Stimulated activated CD8-positive, alpha-beta memory T cell treated with anti-CD3 and anti-CD28 coated beads, Interleukin-12 subunit alpha, Interleukin-12 subunit beta, amount 100 ng/mL, for 1 hour (primary cell): ENCODE measurements around the gene SEC63.
"Not testable (repeated sequence)": the region's sequence is repeated elsewhere in the genome, so short reads cannot be mapped to it uniquely, and the experiment has no call there.

Experiments
- DNase-seq: peaks from one replicate; pipeline ENCODE4 v3.0.0-alpha.2; 2020; ENCODE audit warnings: low read depth

Gene SEC63

GRCh38 chr6:107957909-107958688, at the start of gene SEC63:
TSS of gene SEC63 (minus strand) at chr6:107958208. CDS start at chr6:107958009, 199 bp downstream.
- DNase-seq, result peak; percentile 94

- DNase-seq, result no peak
Observed at GRCh38 chr6:108005961-108006360, 48.0 kb upstream of the SEC63 start.

GRCh38 chr6:108004861-108005260, 46.9 kb upstream of the SEC63 start:
- DNase-seq, result no peak

GRCh38 chr6:108002365-108003221, 44.6 kb upstream of the SEC63 start:
- no peak for DNase-seq

GRCh38 chr6:108001696-108002231, 43.8 kb upstream of the SEC63 start:
- DNase-seq, result no peak

GRCh38 chr6:108000259-108000658, 42.3 kb upstream of the SEC63 start:
- not testable (repeated sequence) for DNase-seq

- no peak for DNase-seq
Observed at GRCh38 chr6:107999341-107999740, 41.3 kb upstream of the SEC63 start.

GRCh38 chr6:107991772-107992550, 34.0 kb upstream of the SEC63 start:
- DNase-seq, result no peak

GRCh38 chr6:107991061-107991460, 33.1 kb upstream of the SEC63 start:
- no peak for DNase-seq

- not testable (repeated sequence) for DNase-seq
Observed at GRCh38 chr6:107990587-107990986, 32.6 kb upstream of the SEC63 start.

GRCh38 chr6:107989166-107990094, 31.4 kb upstream of the SEC63 start:
- no peak for DNase-seq

GRCh38 chr6:107988570-107988969, 30.6 kb upstream of the SEC63 start:
- DNase-seq, result no peak

- no peak for DNase-seq
Observed at GRCh38 chr6:107987805-107988204, 29.8 kb upstream of the SEC63 start.

- DNase-seq, result no peak
Observed at GRCh38 chr6:107985701-107986100, 27.7 kb upstream of the SEC63 start.

- no peak for DNase-seq
Observed at GRCh38 chr6:107983811-107984210, 25.8 kb upstream of the SEC63 start.

- DNase-seq, result no peak
Observed at GRCh38 chr6:107982486-107982885, 24.5 kb upstream of the SEC63 start.

- no peak for DNase-seq
Observed at GRCh38 chr6:107981695-107982094, 23.7 kb upstream of the SEC63 start.

- DNase-seq, result no peak
Observed at GRCh38 chr6:107977283-107977682, 19.3 kb upstream of the SEC63 start.

GRCh38 chr6:107976155-107976783, 18.3 kb upstream of the SEC63 start:
- DNase-seq, result no peak

- DNase-seq, result no peak
Observed at GRCh38 chr6:107973594-107973993, 15.6 kb upstream of the SEC63 start.
